GM12878 (cell line): ENCODE data around the gene OSBPL10. TPM values are rescaled to one million over a fixed set of nuclear protein-coding genes. Genes with fewer than 3 reads are reported as not detected.
A peak's percentile ranks its signal among the peaks of the same experiment; 100 is the strongest.

ENCODE experiments used
- ATAC-seq: fragments of 200-7000 bp; cut with Tn5 transposase; 3 replicates; pipeline ENCODE4 v1.9.1; 2020; ENCODE audit warnings: mild to moderate bottlenecking, moderate library complexity
- BruUV-seq: library from RNA; stranded (reverse); fragments of 400-500 nt; replicated peaks from 2 replicates; lab custom pipeline; 2021; lab: Mats Ljungman, UMichigan
- CTCF ChIA-PET: fragments of 300-600 bp; sonication (Branson Sonifier 250); formaldehyde crosslinking; extraction: SDS; loops from one replicate; lab custom pipeline; 2021; ENCODE audit warnings: inconsistent platforms; lab: Yijun Ruan, JAX
- POLR2A ChIA-PET: fragments of 350-600 bp; formaldehyde crosslinking; extraction: SDS; loops from one replicate; lab custom pipeline; 2021; ENCODE audit warnings: inconsistent platforms; lab: Charles Lee
- RAD21 ChIA-PET: fragments of 300-600 bp; sonication (Branson Sonifier 250); formaldehyde crosslinking; loops from one replicate; lab custom pipeline; 2023; ENCODE audit warnings: antibody characterized with exemption; ENCODE audit not compliant: unreplicated experiment; lab: Charles Lee
- SMC1A ChIA-PET: fragments of 300-600 bp; sonication (Branson Sonifier 250); formaldehyde crosslinking; loops from one replicate; lab custom pipeline; 2023; ENCODE audit not compliant: unreplicated experiment, uncharacterized antibody; lab: Charles Lee
- DNase-seq: peaks from one replicate; pipeline ENCODE4 v3.0.0-alpha.2; 2011; ENCODE audit warnings: low read depth, low spot score
- FAIRE-seq: peaks from 3 replicates; lab custom pipeline; 2011; peaks lifted over from hg19 to GRCh38; lab: Jason Lieb, UNC
- H2AFZ ChIP-seq: 2 replicates; pipeline ENCODE4 v1.6.0; 2011; ENCODE audit warnings: low read depth, low read length, control low read depth; ENCODE audit not compliant: control insufficient read depth
- H3K27ac ChIP-seq: 2 replicates; pipeline ENCODE4 v1.5.1; 2011; ENCODE audit warnings: control low read depth; ENCODE audit not compliant: control insufficient read depth, insufficient read depth
- H3K27me3 ChIP-seq, 2 experiments: replicated peaks in 1 of 2; 2 replicates each; pipeline versions ENCODE4 v1.6.0 to v1.6.1; 2011; ENCODE audit warnings: low read length in 1 of 2; ENCODE audit not compliant: control insufficient read depth in 2 of 2, insufficient read depth in 2 of 2
- H3K36me3 ChIP-seq, 2 experiments: 2 replicates each; pipeline ENCODE4 v1.5.1; 2011; ENCODE audit warnings: low read length in 1 of 2; ENCODE audit not compliant: control insufficient read depth in 2 of 2, insufficient read depth in 2 of 2
- H3K4me1 ChIP-seq: 2 replicates; pipeline ENCODE4 v1.6.1; 2011; ENCODE audit warnings: mild to moderate bottlenecking, low read length, moderate library complexity, mixed read lengths; ENCODE audit not compliant: control insufficient read depth, insufficient read depth
- H3K4me2 ChIP-seq: 2 replicates; pipeline ENCODE4 v1.6.0; 2011; ENCODE audit warnings: control low read depth; ENCODE audit not compliant: control insufficient read depth, insufficient read depth
- H3K4me3 ChIP-seq: fragments of 200-600 bp; sonication (generic); 2 replicates; pipeline ENCODE4 v1.5.1; 2016
- H3K79me2 ChIP-seq: 2 replicates; pipeline ENCODE4 v1.6.0; 2011; ENCODE audit warnings: low read length; ENCODE audit not compliant: control insufficient read depth, insufficient read depth
- H3K9ac ChIP-seq: 2 replicates; pipeline ENCODE4 v1.8.0; 2011; ENCODE audit warnings: low read length, control low read depth, mixed read lengths; ENCODE audit not compliant: control insufficient read depth, insufficient read depth
- H3K9me3 ChIP-seq: replicated peaks from 3 replicates; pipeline ENCODE4 v1.5.1; 2011; ENCODE audit warnings: mild to moderate bottlenecking, low read length; ENCODE audit not compliant: control insufficient read depth, insufficient read depth
- H4K20me1 ChIP-seq: 2 replicates; pipeline ENCODE4 v1.6.0; 2011; ENCODE audit not compliant: control insufficient read depth, insufficient read depth
- CREB1 ChIP-seq: IDR thresholded peaks from 2 replicates; pipeline ENCODE4 v1.6.1; 2012; ENCODE audit warnings: low read depth, mild to moderate bottlenecking, inconsistent platforms
- EZH2 ChIP-seq: IDR thresholded peaks from 2 replicates; pipeline ENCODE4 v1.6.1; 2012; ENCODE audit warnings: low read depth, mild to moderate bottlenecking, control low read depth, inconsistent platforms, low read length, borderline replicate concordance; ENCODE audit not compliant: control insufficient read depth
- PAX5 ChIP-seq: IDR thresholded peaks from 2 replicates; pipeline ENCODE4 v1.6.1; 2011; ENCODE audit warnings: low read depth, low read length, borderline replicate concordance
- SREBF2 ChIP-seq: IDR thresholded peaks from 2 replicates; pipeline ENCODE4 v1.6.1; 2012; ENCODE audit warnings: mild to moderate bottlenecking, low read length
- WGBS: methylation state at CpG from one replicate; pipeline ENCODE4 v1.1.6; 2016; ENCODE audit warnings: low lambda C conversion rate; ENCODE audit not compliant: insufficient replicate concordance, insufficient coverage; ENCODE audit errors: missing lambda C conversion rate; 5-methylcytosine and 5-hydroxymethylcytosine counted together
- in situ Hi-C: fragments of 300-500 bp; cut with MboI; formaldehyde crosslinking; loops from 9 replicates; pipeline ENCODE4 v1.14.3; 2018; ENCODE audit warnings: mixed read lengths
- intact Hi-C: fragments of 100-400 bp; cut with micrococcal nuclease; formaldehyde crosslinking; loops from one replicate; pipeline ENCODE4 v1.14.2; 2022; ENCODE audit not compliant: unreplicated experiment
- polyA plus RNA-seq, 11 experiments: library from polyadenylated mRNA; depleted of rRNA in 4 of 11; unstranded in 6 of 11; stranded (reverse) in 5 of 11; fragments of >200 nt; fragmentation: Nextera tagmentation in 4 of 11; fragmentation: Illumina TruSeq in 1 of 11; extraction: Ambion mirVana in 4 of 11; extraction: Trizol in 1 of 11; gene quantifications; 1 replicate in 1 of 11; 2 replicates in 10 of 11; pipeline versions ENCODE4 v1.2.1 to v1.2.3, GENCODE V29; 2011 to 2016; ENCODE audit warnings: inconsistent platforms in 2 of 11, missing spikeins in 2 of 11, low read depth in 1 of 11
- total RNA-seq, 4 experiments: library from RNA; depleted of rRNA in 3 of 4; stranded (reverse); fragments of >200 nt in 3 of 4; fragmentation: Illumina TruSeq in 1 of 4; extraction: Trizol in 1 of 4; gene quantifications; 2 replicates each; pipeline versions ENCODE4 v1.2.1 to v1.2.3, GENCODE V29; 2013 to 2021
- TF ChIP-seq, protein P1 (sequence below): fragments of 450-650 bp; IDR thresholded peaks from 2 replicates; pipeline ENCODE4 v1.6.1; 2017; ENCODE audit warnings: mild to moderate bottlenecking, moderate library complexity
- TF ChIP-seq, protein P2 (sequence below): IDR thresholded peaks from 2 replicates; pipeline ENCODE4 v1.6.1; 2012; ENCODE audit warnings: low read length, inconsistent platforms

OSBPL10 gene
- total and polyA plus RNA-seq, 10 of the 15 experiments (the other 5 are each of a cell fraction or from before 2014, with no cell fraction given) = 0.03 to 0.25 (median 0.09) TPM; not detected in 5

GRCh38 chr3:31980530-31981205 is 394 bp downstream of the OSBPL10 start:
- ATAC-seq (peak; percentile 69), FAIRE-seq (no peak), DNase-seq (no peak)
- CTCF ChIA-PET = no interaction called here
- H2AFZ ChIP-seq = peak overlapping the region; percentile 34
- no peaks in the 10 kb centered on the region for H3K79me2 ChIP-seq
- no peaks in the 10 kb centered on the region for H3K36me3 ChIP-seq
- no peak overlapping the region for H3K27ac ChIP-seq
- H3K4me3 ChIP-seq = peak overlapping the region; percentile 58; the same call in 1 of the 2 replicates
- intact Hi-C loops (no loop called here), in situ Hi-C loops (no loop called here)
- RAD21 ChIA-PET = no interaction called here
- TF ChIP-seq EZH2 (peak; percentile 5; the same call in 1 of the 2 replicates), PAX5 (no peak)
- BruUV-seq = no TSS peak
- SMC1A ChIA-PET = no interaction called here
- no peaks in the 10 kb centered on the region for H3K9me3 ChIP-seq
- POLR2A ChIA-PET = no interaction called here
- H3K9ac ChIP-seq = no peak overlapping the region
- peaks cover 20% of the 10 kb centered on the region for H3K4me1 ChIP-seq
- H4K20me1 ChIP-seq = no peaks in the 10 kb centered on the region
- peaks cover 10 to 22% of the 10 kb centered on the region in 2 experiments for H3K27me3 ChIP-seq
- H3K4me2 ChIP-seq = peak overlapping the region; percentile 92
- 2% methylated on average over 62 of the region's 66 CpGs for WGBS

- ChIA-PET RAD21 (no interaction called here), POLR2A (no interaction called here), CTCF (interaction anchor here (1.3 kb wide), 1 partner anchor 12 kb away, joined by 3 read pairs; no protein-coding TSS in a partner anchor), SMC1A (no interaction called here)
- peak overlapping the region; percentile 18; the same call in 1 of the 2 replicates for H3K4me2 ChIP-seq
- DNase-seq = peak; percentile 17
- in situ Hi-C loops (no loop called here), intact Hi-C loops (no loop called here)
- FAIRE-seq = peak; percentile 66
- H3K9me3 ChIP-seq = no peaks in the 10 kb centered on the region
- no peak overlapping the region for H3K9ac ChIP-seq
- H3K4me1 ChIP-seq = peaks cover 20% of the 10 kb centered on the region
- H2AFZ ChIP-seq = no peak overlapping the region
- no peaks in the 10 kb centered on the region for H4K20me1 ChIP-seq
- BruUV-seq = no TSS peak
- H3K79me2 ChIP-seq = no peaks in the 10 kb centered on the region
- 0% methylated on average over 5 of the region's 5 CpGs for WGBS
- peak; percentile 68 for ATAC-seq
- peaks cover 10 to 22% of the 10 kb centered on the region in 2 experiments for H3K27me3 ChIP-seq
- H3K4me3 ChIP-seq = no peak overlapping the region
- H3K27ac ChIP-seq = no peak overlapping the region
- H3K36me3 ChIP-seq = no peaks in the 10 kb centered on the region
- TF ChIP-seq CREB1 (no peak), SREBF2 (no peak)
- TF ChIP-seq, protein P1, sequence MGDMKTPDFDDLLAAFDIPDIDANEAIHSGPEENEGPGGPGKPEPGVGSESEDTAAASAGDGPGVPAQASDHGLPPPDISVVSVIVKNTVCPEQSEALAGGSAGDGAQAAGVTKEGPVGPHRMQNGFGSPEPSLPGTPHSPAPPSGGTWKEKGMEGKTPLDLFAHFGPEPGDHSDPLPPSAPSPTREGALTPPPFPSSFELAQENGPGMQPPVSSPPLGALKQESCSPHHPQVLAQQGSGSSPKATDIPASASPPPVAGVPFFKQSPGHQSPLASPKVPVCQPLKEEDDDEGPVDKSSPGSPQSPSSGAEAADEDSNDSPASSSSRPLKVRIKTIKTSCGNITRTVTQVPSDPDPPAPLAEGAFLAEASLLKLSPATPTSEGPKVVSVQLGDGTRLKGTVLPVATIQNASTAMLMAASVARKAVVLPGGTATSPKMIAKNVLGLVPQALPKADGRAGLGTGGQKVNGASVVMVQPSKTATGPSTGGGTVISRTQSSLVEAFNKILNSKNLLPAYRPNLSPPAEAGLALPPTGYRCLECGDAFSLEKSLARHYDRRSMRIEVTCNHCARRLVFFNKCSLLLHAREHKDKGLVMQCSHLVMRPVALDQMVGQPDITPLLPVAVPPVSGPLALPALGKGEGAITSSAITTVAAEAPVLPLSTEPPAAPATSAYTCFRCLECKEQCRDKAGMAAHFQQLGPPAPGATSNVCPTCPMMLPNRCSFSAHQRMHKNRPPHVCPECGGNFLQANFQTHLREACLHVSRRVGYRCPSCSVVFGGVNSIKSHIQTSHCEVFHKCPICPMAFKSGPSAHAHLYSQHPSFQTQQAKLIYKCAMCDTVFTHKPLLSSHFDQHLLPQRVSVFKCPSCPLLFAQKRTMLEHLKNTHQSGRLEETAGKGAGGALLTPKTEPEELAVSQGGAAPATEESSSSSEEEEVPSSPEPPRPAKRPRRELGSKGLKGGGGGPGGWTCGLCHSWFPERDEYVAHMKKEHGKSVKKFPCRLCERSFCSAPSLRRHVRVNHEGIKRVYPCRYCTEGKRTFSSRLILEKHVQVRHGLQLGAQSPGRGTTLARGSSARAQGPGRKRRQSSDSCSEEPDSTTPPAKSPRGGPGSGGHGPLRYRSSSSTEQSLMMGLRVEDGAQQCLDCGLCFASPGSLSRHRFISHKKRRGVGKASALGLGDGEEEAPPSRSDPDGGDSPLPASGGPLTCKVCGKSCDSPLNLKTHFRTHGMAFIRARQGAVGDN = no peak
- TF ChIP-seq, protein P2, sequence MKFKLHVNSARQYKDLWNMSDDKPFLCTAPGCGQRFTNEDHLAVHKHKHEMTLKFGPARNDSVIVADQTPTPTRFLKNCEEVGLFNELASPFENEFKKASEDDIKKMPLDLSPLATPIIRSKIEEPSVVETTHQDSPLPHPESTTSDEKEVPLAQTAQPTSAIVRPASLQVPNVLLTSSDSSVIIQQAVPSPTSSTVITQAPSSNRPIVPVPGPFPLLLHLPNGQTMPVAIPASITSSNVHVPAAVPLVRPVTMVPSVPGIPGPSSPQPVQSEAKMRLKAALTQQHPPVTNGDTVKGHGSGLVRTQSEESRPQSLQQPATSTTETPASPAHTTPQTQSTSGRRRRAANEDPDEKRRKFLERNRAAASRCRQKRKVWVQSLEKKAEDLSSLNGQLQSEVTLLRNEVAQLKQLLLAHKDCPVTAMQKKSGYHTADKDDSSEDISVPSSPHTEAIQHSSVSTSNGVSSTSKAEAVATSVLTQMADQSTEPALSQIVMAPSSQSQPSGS = peak; percentile 58; the same call in 1 of the 2 replicates
Measured at GRCh38 chr3:31979001-31979697, 1.9 kb downstream of the OSBPL10 start.
